GM19452 (cell line): Measurements from ENCODE around the gene SRI.

Source experiments
- ATAC-seq: cut with Tn5 transposase; IDR thresholded peaks from one replicate; pipeline ENCODE4 v1.9.1; 2021; ENCODE audit not compliant: unreplicated experiment

The SRI gene

DNA sequence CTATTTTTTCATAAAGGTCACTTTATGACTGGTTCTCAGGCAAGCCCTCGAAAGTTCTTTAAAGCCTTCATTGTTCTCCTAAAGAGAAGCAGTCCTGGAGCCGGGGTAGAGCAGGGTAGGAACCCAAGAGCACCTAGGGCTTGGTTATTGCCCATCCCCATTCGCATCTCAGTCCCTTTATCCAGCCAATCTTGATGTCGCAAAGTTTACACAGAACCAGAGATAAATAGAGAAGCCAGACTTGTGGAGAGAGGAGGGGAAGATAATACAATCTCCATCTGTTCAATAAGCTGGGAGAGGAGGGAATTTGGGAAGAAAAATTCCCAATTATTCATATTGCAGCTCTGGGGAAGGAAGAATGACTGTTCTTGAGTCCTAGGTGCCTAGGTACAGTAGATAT is 6.4 kb upstream of the SRI start:
- ATAC-seq, result no peak

DNA sequence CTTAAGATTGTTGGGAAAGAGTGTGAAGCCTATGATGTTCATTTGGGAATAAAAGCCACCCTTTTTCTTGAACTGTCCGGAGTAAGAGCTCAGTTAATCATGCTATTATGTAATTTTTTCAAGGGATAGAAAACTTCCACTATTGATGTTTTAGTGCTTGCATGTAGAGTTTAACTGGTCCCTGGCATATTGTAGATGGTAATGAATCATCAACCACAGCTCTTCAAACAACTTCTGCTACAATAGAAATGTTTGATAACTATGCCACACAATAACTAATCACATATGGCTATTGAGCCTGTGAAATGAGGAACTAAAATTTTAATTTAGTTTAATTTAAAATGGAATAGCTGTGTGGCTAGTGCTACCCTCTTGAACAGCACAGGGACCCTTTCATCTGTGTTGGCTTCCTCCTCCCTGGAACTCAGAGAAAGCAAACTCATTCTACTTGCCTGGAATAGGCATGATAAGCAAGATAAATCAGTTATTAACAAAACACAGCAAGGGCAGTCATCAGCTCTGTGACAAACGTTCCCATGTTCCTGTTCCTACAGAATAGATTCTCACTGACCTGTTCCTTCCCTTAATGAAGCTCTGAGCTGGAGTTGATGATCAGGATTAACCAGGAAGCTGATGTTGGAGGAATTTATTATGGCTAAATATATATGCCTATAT is 4.9 kb upstream of the SRI start:
- ATAC-seq, result no peak

DNA sequence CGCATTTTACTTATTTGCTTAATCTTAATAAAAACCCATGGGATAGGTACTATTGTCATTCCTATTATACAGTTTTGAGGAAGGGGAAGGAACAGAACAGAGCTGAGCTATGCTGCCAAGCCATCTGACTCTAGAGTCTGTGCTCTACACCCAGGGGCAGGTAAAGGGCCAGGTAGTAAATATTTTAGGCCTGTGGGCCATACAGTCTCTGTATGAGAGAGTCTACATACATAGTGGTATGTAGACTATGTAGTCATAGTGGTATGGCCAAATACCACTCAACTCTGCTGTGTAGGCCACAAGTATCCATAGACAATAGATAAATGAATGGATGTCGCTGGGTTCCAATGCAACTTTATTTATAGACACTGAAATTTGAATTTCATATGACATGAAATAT is 3.4 kb upstream of the SRI start:
- ATAC-seq, result no peak

DNA sequence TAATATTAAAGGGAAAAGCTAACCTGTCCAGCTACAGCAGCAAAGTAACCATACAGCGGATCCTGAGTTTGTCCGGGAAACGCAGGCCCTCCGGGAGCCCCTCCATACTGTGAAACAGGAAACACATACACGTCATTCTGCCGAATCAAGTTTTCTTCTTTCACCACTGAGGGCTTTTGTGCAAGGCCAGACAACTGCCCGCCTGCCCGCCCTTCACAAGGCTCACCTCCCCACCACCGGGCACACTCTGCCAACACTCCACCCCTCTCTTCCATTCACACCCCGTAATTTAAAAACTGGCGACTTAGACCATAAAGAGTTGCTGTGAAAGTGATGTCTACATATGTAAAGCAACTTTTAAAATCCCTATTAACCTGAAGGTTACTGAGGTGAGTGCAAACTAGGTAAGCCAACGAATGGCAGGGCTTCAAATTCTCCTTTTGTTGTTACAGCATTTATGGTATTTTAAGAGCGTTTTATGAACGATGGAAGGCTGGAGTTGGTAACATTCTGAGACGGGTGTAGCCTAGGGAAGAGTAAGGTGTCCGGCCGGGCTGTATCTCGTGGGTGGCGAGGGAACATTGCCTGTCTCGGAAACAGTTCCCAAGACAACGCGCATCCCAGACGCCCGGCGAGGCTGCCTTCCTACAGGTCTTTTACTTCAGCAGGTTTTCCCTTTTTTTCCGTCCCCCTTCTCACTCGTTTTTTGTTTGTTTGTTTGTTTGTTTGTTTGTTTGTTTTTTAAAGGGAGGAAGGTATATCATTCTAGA is 817 bp downstream of the SRI start:
- peak; percentile 30 for ATAC-seq

DNA sequence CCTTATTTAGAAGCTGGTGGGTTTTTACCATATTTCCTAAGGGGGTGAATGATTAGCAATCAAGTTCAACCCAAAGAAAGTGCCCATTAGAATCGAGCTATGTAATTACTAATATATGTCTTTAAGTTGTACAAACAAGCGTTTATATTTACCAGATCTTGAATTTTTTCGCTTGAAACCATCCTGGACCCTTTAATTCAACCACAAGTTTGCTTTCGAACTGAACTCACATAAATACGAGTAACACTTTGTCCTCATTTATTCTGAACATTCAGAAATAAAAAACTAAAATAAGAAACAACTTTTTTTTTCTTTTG is 1.5 kb downstream of the SRI start:
- ATAC-seq, result no peak

DNA sequence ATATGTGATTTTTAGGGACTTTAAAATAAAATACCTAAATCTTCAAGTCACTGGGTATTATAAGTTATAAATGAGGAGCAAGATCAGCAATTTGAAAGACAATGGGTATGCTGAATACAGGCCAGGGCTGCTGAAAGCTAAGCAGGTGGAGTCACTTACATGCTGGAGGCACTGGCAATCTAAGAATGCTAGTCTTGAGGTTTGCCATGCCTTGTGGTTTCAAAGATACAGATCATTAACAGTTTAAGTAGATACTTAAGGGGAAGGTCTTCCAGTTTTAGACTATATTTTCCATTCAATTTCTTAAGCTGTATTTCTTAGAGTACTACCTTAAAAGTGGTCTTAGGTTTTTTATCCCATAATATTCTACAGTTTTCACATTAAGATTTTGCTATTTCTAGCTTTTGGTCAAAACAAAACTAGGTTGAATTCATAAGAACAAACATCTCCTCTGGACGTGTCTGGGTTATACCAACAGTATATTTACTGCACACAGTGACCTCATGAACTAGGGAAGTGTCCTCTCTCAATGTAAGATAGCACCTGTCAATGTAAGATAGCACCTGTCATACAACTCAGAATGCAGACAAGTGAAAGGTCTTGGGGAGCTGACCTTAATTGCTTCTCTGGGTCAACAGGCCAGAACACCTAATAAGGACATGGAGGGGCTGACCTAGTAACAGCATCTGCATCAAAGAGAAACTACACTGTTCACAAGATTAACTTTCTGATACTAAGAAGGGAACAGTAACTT is 2.0 kb downstream of the SRI start:
- ATAC-seq, result peak; percentile 75

DNA sequence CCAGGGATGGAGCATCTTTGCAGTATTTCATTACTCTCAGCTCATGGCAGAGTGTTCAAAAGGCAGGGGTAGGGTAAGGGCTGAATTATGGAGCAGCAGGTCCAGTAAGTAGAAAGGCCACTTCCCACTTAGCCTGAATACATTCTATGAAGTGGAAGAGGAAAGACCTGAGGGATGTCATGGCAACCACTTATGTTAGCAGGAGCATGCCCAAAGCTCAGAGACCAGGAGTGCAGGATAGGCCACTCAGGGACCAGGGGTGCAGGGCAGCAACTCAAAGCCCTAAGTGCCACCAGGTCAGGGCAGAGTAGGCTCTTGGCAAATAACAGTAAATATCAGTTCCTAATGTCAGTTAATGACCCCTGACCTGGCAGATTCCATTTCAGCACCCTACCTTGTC is 3.6 kb downstream of the SRI start:
- no peak for ATAC-seq

DNA sequence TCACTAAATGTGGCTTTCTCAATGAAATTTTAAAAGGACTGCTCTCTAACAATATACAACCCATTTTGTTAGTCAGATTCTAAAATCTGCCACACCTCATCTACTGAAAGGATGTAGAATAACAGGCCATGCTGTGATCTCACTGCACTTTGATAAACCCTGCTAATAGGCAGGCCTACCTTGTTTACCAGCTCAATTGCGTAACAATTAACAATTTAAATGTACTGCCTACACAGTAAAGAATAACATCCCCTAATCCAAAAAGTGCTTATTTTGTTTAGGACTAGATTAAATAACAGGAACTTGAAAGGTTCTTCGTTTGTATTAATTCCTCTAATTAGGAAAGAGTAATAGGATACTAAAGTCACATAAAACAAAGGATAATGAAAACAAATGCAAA is 4.5 kb downstream of the SRI start:
- no peak for ATAC-seq

DNA sequence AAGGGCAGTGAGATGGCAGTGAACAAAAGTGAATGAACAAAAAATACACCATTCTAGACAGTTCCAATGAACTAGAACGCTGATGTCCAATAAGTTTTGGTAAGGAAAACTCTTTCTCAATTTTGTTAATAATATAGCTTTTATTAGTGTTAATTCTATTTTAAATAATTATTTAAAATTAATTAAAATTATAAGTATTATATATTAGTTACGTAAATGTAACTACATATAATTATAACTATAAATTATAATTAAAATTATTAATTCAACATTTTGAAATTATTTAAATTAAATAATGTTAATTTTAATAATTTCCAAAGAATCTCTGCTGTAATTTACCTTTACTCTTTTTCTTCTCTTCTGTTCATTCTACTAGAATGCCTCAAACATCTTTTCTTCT is 5.4 kb downstream of the SRI start:
- ATAC-seq, result no peak

DNA sequence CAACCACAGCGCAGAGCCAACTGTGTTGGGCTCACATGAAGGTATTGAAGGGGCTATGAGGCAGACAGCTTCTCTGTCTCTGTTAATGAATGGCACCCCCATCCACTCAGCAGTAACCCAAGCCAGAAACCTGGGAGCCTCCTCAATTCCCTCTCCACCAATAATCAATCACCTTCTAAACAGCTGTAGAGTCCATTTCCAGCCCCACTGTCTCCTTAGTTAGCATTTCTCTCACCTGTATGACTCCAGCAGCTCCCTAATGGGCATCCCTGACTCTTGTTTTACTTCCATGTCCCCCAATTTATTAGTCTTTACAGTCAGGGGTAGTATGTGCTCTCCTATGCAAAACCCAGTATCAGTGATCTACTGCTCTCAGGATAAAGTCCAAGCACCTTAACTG is 6.9 kb downstream of the SRI start:
- ATAC-seq, result no peak

DNA sequence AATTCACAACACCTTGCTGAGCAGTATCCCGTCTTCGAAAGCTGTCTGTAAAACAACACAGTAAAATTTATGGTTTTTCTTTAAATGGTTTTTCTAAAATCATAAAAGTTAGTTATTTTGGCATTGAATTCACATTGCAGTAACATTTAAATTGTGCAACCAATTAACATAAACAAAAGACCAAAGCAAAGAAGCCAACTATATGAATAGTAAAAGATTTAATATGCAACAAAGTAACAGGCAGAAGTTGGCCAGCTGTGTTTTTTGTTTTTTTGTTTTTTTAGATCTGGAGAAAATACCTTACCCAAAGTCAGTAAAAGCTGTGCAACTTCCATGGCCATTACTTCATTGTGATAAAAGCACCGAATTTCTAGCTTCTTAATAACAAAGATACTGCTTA is 11.3 kb downstream of the SRI start:
- no peak for ATAC-seq

DNA sequence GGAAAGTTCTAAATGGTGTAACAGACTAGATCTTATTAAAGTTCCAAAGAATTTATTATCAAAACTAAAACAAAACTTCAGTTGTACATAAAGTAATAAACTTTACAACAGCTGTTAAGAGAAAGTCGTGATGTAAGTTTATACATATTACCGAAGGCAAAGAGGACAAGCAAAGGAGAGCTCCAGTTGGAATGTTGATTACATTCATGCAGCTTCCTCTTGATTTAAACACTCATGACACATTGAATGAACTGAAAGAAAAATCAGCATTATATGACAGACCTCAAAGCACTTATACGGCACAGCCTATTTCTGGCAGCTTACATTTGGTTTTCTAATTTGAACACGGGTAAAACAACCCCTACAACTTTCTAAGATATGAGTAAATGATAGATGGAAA is 13.6 kb downstream of the SRI start:
- ATAC-seq, result no peak

DNA sequence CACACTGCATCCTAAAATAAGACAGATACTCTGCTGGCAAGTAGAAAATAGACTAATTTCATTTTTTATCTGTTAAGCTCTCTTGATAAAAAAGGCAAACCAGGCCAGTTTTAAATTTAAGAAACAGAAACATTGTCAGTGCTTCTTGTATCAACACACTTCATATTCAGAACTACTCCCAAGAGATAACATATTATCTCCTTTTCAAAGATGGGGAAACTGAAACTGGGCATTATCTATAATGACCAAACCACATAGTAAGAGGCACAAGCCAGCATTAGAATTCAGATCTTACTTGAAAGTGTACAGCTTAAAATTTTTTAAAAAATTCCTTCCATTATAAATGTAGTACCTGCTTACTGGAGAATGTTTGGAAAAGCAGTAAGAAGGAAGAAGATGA is 14.7 kb downstream of the SRI start:
- no peak for ATAC-seq

DNA sequence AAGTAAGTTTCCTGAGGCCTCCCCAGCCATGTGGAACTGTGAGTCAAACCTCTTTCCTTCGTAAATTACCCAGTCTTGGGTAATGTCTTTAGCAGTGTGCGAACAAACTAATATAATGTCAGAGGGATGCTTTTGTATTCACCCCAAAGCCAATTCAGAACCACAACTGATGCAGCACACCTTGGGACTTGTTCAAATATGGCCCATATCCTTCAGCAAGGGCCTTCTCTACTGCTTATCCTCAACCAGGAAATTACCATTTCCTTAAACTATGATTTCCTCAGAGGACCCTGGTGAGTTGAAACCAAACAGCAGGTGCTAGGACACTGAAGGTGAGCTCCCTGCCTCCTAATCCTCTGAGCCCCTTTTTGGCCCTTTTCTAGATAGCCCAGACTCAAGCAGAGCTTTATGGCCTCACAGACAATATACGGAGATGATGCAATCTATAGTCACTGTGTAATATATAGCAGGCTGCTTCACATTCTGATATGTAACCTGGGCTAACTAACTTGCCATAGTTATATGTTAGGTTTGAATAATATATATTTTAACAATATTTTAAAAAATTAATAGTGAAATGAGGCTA is 15.2 kb downstream of the SRI start:
- ATAC-seq, result no peak

DNA sequence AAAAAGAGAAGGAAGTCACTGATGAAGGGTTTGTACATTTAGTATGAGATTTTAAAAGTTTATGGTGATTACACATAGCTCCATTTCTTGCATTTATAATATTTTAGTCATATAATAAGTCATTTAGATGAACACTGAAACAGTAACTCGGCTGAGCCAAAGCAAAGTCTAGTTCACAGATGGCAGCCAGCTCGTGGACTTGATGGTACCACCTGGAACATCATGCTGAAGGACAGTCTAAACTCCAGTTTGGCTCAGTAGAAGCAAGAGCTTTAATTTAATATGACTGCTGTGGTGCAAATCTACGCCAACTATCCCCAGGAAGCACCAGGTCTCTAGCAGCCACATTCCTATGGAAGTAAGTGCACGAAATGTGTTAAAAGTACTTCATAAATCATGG is 16.4 kb downstream of the SRI start:
- no peak for ATAC-seq

DNA sequence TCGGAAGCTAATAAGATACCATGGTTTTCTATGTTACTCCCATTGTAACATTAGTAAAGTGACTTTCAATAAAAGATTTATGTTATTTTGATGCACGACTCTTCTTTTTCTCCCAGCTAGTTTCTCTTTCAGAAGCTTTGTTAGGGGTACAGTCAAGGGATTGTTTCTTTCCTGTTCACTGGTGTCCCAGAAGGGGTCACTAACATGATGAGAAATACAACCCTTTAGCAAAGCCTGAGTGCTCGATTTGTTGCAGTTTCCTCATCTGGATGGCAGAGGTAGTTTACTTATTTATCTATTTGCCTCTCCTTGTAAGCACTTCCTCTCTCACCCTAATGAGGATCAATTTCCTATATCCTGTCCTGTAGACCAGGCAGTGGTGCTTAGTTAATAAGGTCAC is 17.0 kb downstream of the SRI start:
- no peak for ATAC-seq

DNA sequence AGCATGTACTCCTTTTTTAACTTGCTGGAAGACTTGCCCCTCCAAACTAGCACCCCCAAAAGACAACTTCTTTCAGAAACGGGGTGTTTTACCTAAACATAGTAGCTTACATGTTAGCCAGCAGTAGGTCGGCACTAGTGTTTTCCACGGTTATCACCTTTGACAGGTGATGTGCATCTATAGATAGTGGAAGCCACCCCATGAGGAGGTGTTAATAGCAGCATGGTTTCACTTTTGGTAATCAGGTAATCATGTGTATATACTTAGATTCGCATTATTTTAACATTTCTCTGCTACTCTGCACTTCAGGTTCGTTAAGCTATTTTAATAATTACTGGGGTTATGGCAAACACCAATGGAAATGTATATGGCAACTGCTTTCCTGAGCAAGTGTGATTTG is 17.6 kb downstream of the SRI start:
- ATAC-seq, result no peak

DNA sequence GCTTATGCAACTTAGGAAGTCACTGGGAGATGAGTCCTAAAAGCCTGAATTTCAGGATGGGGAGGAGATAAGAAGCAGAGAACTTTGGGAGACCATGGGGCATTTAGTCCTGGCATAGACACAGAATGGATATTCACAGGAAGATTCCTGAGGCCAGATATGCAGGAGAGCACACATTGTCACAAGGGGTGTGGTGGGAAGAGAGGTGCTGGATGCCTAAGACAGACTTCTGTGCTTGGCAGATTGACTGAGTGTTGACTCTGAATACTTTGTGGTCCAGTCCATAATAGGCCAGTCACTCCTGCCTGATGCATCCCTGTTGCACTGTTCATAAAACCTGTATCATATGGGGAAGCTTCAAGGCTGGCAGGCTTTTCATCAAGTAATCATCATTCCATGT is 18.5 kb downstream of the SRI start:
- ATAC-seq, result no peak

DNA sequence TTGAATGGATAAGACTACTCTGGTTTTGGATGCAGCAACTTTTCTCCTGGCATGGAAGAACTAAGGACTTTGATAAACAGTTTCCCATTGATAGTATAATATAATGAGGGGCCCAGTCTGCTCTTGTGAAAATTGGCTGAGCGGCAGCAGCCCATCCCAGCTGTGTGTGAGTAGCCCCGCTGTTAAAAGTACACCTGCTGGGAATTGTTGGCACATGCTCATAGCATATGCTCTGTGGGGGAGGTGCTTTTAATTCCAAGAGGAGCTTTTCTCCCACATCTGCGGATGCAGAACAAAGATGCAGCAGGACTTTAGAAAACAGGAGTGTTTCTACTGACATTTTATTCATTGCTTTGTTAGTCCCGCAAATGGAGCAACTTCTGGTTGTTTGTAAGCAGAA is 19.0 kb downstream of the SRI start:
- no peak for ATAC-seq

DNA sequence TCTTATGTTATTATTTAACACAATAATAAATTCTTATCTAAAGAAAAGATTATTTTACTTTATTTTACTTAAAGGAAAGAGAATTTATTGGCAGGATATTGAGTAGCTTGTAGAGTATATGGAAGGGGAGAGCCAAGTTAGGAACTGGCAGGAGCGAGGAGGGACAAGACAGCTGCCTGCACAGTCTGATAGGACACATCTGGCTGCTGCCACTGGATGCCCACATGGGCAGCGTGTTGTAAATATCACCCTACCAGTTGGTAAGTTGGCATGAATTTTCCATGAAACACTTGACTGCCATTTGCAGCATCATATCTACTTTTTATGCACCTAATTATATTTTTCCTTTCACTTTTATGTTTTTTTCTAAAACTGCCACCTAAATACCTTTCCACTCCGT is 19.6 kb downstream of the SRI start:
- ATAC-seq, result no peak

DNA sequence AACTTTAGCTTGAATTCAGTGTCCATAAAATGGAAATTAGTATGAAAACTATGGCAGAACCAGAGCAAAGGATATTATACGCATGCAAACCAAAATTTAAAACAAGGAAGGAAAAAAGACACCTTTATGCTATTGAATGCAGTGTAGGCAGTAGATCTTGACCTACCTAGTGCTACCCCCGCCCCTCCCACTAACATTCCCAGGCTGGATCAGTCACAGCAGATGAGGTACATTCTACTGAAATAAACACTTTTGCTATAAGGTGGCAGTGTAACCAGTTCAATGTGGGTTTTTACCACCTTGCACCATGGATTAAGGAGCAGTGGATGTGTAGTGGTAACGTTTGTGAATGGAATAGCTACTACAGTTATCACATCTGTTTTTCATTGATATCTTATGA is 27.9 kb downstream of the SRI start:
- ATAC-seq, result no peak

DNA sequence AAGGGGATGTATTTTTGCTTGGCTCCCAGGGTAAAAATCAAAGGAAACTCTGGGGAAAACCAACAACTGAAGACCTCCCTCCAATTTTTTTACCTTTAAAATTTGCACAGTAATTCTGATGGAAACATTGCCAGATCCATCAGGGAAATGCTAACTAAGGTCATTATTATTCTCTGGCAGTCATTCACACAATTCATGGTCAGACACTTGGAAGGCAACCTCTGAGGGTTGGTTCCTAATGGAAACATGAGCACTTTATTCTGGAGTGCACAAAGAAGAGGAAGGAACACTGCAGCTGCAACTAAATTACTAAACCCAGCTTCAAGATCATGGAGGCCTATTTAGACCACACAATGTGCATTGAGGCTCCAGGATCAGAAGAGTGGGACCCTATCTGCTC is 34.2 kb downstream of the SRI start:
- ATAC-seq, result no peak
